Retinal pigment epithelial cell (primary cell): ENCODE results near the gene COMT.

Experiments
- DNase-seq: peaks from one replicate; pipeline ENCODE4 v3.0.0-alpha.2; 2010; ENCODE audit warnings: low read depth
- H3K4me3 ChIP-seq: 2 replicates; pipeline ENCODE4 v1.5.1; 2011; ENCODE audit warnings: mild to moderate bottlenecking, low read length, control low read depth, moderate library complexity
- CTCF ChIP-seq: conservative IDR thresholded peaks from 2 replicates; pipeline ENCODE4 v1.5.1; 2011; ENCODE audit warnings: low read depth, low read length, control low read depth, inconsistent platforms

The COMT gene

DNA sequence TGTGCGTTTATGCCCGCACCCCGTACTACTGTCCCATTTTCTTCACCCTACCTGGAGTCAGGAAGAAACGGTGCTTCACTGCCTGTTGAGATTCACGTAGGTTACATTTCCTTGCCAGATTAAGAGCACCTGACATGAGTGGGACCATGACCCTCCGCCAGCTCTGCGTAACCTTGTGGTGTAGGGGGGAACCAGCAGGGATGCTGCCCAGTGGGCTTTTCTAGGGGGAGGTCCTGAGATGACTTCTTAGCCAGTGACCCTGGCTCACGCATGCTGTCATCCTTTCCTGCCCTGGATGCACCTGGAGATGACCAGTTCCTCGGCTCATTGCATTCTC lies 76.0 kb downstream of the COMT start:
- DNase-seq, result no peak
- TF ChIP-seq CTCF, result no peak
- no peak overlapping the region for H3K4me3 ChIP-seq

GRCh38 chr22:20018001-20018400 lies 76.4 kb downstream of the COMT start:
- no peak for DNase-seq
- no peak for TF ChIP-seq CTCF
- H3K4me3 ChIP-seq, result no peak overlapping the region
